22Rv1 (cell line): ENCODE results near the gene PCCA.

Experiments used
- CTCF ChIP-seq: fragments of 450-650 bp; IDR thresholded peaks from 2 replicates; pipeline ENCODE4 v1.5.1; 2017; ENCODE audit warnings: mild to moderate bottlenecking
- ZFX ChIP-seq: fragments of 450-650 bp; IDR thresholded peaks from 2 replicates; pipeline ENCODE4 v1.6.1; 2017; ENCODE audit warnings: antibody characterized with exemption, borderline replicate concordance

GRCh38 chr13:100245104-100245503, 156.2 kb downstream of the PCCA start:
- TF ChIP-seq CTCF (no peak), ZFX (no peak)
